GM18502 (cell line): Measurements from ENCODE around the gene ZNF865.

Experiments used
- ATAC-seq: cut with Tn5 transposase; IDR thresholded peaks from one replicate; pipeline ENCODE4 v1.9.1; 2021; ENCODE audit warnings: mild to moderate bottlenecking; ENCODE audit not compliant: unreplicated experiment, poor library complexity

The ZNF865 gene

DNA sequence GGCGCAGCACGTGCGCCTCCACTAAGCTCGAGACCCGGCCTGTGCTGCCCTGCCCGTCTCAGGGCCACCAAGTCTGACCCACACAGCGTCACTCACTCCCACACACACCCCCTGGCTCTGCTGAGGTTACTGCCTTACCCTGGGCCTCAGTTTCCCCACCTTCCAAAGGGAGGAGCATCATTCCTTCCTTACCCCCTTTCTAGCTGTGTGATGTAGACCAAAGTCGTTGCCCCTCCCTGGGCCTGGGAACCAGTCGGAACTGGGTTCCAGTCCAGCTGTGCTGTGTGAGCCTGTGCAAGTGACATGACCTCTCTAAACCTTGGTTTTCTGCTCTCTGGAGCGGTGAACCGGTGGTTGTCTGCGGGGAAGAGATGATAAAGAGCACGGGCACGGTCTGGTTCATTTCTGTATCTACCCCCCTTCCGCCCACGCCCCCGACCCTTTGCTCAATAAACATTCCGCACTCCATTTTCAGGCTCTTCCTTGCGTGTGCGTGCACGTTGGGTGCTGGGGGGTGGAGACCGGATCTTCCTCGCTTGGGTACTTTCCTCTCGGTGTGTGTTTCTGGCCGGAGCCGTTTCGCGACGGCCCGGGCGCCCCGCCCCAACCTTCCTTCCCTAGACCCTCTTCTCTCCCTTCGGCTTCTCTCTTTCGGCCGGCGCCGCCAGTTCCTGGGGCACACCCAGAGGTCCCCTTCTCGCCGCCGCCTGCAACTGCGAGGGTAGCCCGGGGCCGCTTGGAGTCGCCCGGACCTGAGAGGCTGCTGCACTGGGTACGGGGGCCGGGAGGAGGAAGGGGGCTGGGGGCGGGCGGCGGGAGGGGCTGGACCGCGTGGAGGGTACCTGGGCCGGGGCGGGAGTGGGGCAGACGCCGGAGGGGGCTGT lies 37.8 kb downstream of the ZNF865 start, which contains the start of gene ZNF581:
ZNF581 (plus strand) TSS at position 647 of the 884 bp plus-strand sequence. CDS start 923 bp downstream, outside the sequence.
- no peak for ATAC-seq

DNA sequence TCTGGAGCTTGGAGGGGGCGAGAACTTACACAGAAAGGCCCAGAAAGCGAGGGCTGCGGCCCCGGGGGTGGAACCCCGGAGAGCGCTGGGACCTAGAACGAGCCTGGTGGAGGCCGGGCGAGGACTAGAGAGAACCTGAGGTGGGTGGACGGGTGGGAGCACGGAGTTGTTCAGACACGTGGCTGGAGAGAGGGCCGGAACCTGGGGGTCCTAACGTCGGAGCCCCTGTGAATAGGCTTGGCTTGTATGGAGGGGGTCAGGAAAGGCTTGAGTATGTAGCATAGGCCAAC lies 38.4 kb downstream of the ZNF865 start:
- ATAC-seq = no peak

DNA sequence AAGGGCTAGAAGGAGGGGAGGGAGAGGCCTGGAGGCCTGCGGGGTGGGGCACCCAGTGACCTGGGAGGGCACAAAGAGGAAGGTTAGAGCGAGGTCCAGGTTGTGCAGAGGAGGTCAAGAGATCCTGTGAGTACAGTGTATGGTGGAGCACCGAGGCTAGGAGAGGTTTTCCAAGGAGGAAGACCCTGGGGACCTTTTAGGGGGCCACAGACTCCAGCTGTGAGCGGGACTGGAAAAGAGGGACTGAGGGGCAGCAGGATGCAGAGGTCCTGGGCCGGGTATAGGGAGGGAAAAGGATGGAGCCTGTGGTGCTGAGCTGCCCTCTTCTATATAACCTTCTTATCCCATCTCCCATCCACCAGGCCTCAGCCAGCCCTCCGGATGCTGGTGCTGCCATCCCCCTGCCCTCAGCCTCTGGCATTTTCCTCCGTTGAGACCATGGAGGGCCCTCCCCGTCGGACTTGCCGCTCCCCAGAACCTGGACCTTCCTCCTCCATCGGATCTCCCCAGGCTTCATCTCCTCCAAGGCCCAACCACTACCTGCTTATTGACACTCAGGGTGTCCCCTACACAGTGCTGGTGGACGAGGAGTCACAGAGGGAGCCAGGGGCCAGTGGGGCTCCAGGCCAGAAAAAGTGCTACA lies 38.9 kb downstream of the ZNF865 start:
- ATAC-seq = no peak

DNA sequence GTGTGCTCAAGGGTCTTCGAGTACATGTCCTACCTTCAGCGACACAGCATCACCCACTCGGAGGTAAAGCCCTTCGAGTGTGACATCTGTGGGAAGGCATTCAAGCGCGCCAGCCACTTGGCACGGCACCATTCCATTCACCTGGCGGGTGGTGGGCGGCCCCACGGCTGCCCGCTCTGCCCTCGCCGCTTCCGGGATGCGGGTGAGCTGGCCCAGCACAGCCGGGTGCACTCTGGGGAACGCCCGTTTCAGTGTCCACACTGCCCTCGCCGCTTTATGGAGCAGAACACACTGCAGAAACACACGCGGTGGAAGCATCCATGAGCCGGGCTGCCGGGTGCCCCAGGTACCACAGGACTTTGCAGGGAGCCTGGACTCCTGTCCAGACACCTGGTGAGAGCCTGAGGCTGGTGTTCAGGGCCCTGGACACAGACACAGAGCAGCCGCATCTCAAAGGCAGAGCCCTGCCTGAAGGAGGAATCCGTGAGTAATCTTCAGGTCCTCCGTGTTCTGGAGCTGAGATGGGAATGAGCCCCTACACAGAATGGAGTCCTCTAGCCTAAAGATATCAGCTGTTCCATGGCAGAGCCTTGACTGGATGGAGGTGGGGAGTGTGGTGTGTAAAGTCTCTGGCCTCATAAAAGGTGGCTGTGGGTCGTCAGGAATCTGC lies 39.5 kb downstream of the ZNF865 start:
- no peak for ATAC-seq

DNA sequence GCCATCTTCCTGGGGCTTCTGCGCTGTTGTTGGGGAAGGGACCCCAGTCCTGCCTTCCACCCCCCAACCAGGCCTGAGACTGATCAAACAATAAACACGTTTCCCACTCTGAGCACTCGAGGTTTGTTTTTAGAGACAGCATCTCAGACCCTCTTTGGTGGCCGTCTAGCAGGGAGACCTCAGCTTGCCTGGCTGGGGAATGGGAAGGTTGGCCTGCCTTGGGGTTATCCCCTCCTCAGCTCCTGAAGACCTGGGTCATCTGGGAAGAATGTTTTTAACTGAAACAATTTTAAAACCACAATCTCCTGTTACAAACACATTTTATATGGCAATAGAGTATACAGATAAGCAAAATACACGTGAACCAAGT lies 40.0 kb downstream of the ZNF865 start:
- no peak for ATAC-seq

DNA sequence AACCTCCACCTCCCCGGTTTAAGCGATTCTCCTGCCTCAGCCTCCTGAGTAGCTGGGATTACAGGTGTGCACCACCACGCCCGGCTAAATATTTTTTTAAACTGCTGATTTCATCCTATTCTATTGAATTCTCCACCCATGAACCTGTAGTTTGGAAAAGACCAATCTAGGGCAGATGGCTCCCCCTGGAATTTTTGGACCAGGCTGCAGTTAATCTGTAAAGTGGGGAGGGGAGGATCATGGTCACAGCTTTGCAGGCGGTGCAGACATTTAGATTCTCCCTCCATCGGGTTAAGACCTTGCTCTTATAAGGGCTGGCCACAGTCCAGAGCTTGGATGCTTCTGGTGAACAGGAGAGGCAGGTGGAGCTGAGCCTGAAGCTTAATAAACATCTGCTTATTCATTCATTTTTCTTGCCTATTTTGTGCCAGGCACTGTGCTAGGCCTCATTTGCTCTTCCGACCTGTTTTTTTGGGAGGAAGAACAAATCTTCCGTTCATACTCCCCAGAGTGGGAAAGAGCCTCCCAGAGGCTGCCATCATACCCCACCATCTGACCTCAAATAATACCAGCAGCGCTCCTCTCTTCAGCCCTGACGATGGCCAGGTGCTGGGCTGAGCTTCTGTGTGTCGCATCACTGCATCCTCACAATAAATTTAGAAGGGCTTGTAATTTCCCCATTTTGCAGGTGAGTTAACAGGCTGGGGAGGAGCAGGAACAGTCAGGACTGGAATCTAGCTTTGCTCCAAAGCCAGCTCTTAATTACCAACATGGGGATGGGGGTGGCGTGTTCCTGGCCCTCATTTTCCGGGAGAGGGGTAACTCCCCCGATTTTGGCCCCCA lies 41.7 kb downstream of the ZNF865 start:
- no peak for ATAC-seq

DNA sequence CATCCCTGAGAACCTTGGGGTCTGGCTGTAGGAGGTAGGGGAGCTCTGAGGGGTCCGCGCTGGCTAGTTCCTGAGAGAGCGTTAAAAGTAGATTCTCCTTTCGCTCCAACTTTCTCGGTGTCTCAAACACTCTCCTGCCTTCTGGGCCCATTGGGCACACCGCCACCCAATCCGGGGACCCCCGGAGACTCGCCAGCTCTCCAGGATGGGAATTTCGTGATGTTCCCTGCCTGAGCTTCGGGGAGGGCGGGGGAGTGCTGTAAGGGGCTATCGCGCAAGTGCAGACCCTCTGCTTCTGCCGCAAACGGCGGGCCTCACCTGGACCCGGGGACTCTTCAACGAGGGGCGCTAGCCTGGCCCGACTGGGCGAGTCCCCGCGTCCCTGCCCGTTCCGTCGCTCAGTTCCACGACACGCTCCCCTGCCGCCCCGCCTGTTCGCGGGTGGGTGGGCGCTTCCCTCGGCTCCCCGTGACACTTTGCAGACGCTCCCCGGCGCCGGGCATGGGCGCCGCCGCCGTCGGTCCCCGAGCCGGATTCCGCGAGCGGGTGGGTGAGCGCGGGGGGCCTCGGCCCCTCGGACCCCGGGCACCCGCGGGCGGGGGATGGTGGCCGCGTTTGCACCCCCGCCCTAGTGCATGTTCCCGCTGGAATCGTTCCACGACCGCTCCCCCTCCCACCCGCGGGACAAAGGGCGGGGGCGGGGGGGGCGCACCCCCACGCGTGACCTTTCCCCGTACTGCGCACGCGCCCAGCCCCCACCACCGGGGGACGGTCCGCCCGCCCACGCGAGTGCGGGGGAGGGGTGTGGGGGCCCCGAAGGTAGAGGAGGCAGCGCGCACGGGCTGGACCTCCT lies 42.5 kb downstream of the ZNF865 start, which contains the start of gene CCDC106:
CCDC106 (plus strand) TSS at position 481 of the 853 bp plus-strand sequence. CDS start 835 bp downstream, outside the sequence.
- ATAC-seq = peak; percentile 34

DNA sequence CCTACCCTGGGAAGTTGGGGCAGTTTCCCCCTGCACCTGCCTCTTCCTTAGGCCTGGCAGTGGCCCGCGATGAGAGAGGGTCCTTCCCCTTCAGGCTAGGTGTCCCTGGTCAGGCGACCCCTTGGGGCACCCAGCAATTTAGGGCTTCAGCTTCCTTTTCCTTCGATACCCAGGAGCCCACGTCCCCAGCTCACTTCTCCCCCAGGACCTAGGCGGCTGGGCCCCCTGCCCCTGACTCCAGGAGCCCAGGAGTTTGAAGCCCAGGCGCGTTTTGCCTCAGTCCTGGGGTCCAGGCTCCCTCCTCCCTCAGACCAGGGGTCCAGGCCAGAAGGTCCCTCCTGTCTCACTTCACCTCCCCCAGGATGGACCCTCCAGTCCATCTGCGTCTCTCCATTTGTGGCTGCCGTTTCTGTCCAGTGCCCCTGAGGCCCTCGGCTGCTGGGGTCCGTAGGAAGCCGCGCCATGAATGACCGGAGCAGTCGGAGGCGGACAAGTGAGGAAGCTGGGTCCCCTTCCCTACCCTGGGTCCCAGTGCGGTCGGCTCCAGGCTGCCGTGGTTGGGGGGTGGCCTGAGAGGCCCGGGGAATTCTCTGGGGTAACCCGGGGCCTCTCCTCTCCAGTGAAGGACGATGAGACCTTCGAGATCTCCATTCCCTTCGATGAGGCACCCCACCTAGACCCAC lies 43.3 kb downstream of the ZNF865 start:
- no peak for ATAC-seq

DNA sequence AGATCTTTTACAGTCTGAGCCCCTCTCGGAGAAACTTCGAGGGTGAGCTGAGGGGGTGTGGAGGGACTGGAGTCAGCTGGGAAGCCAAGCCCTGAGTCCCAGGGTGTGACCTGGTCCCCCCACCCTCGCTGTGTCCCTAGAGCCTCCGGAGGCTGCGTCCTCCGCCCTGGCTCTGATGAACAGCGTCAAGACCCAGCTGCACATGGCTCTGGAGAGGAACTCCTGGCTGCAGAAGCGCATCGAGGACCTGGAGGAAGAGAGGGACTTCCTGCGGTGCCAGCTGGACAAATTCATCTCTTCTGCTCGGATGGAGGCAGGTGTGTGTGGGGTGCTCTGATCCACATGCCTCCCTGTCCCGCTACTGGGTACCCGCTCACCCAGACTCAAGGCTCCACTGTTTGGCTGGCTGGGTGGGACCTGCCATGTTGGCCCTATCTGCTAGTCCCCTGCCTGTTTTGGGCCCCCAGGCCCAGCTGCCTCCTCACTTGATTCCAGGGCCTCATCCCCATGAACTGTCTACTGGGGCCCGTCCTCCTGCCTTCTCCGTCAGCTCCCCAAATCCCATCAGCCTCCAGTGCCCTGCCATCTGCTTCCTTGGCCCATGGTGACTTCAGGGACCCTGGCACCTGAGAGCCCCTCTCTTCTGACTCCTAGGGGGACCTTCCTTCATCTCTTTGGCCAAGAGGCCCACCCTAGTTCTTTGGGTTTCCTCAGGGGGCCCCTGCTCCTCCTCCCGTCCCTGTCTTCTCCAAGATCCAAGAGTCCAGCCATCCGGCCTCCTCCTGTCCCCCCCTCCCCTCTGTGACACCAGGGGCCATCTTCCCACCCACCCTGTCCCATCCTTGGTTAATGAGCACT lies 44.0 kb downstream of the ZNF865 start:
- no peak for ATAC-seq

DNA sequence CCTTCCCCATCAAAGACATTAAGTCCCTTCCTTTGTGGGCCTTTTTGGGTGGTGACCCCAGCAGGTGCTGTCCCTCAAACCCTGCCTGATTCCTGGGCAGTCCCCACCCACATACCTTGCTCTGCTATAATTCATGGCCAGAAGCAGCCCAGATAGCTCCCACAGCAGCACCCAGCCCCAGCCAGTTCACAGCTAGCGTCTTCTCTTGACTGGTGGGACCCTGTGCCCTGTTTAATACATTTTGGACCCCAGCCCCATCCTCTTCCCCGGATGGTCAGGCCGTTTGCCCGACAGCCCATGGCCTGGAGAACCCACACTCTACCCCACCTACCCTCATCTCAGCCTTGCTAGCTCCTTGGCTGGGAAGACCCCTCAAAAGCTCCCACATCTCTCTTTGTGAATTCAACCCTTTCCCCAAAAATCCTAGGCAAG lies 44.7 kb downstream of the ZNF865 start:
- ATAC-seq = no peak

DNA sequence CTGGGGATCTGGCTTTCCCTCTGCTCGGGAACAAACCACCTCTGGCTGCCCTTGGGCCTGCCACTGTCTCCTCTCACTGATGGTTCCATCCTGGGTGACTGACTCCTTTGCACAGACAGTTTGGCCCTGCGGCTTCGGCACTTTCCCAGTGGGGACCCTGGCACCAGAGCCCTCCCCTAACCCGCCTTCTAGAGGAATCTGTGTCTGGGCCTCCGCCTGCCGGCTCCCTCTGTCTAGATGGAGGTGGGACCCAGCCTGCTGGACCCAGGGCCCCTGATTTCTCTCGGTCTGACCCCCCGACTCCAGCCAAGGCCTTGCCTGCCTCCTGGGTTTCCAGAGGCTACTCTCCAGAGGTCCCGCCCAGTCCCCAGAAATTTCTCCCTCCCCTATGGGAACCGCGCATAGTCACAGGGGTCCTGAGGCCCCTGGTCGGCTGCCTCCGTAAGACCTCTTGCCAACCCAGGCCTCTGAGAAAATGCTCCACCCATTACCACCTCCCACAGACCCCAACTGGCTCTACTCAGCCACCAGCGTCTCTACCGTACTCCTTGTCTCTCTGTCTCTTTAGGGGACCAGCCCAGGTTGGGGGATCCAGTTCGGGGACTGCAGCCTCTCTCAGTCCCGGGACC lies 45.3 kb downstream of the ZNF865 start:
- ATAC-seq = no peak

DNA sequence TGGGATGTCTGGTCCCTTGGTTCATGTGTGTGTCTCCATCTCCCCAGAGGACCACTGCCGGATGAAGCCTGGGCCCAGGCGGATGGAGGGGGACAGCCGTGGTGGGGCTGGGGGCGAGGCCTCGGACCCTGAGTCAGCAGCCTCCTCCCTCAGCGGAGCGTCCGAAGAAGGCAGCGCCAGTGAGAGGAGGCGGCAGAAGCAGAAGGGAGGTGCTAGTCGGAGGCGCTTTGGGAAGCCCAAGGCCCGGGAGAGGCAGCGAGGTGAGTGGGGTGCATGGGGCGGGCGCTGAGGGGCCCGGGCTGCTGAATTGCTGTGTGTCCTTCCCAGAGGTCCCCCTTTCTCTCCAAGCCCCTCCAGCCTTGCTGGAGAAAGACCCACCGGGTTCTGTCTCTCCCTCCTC lies 45.8 kb downstream of the ZNF865 start:
- ATAC-seq = no peak

DNA sequence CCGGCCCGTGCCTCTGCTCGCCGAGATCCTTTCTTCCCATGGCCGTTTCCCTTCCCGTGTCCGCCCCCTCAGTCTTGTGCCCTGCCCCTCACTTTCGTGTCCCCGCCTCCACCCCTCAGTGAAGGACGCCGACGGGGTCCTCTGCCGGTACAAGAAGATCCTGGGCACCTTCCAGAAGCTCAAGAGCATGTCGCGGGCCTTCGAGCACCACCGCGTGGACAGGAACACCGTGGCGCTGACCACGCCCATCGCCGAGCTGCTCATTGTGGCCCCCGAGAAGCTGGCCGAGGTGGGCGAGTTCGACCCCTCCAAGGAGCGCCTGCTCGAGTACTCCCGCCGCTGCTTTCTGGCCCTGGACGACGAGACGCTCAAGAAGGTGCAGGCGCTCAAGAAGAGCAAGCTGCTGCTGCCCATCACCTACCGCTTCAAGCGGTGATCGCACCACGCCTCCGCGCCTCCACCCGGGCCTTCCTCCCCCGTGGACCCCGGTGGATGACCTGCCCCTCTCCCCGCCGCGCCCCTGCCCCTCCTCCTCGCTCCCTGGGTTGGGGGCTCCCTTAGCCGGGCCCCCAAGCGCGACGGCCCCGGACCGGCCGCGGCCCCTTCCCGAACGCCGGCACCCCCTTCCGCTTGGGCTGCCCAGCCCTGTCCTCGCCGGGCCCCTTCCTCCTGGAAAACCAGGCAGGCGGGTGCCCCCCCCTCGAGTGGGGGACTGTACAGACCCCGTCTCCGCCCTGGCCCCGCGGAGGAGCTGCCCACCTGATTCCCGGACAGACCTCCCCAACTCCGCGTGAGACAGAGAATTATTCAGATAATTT lies 47.1 kb downstream of the ZNF865 start:
- ATAC-seq = no peak

DNA sequence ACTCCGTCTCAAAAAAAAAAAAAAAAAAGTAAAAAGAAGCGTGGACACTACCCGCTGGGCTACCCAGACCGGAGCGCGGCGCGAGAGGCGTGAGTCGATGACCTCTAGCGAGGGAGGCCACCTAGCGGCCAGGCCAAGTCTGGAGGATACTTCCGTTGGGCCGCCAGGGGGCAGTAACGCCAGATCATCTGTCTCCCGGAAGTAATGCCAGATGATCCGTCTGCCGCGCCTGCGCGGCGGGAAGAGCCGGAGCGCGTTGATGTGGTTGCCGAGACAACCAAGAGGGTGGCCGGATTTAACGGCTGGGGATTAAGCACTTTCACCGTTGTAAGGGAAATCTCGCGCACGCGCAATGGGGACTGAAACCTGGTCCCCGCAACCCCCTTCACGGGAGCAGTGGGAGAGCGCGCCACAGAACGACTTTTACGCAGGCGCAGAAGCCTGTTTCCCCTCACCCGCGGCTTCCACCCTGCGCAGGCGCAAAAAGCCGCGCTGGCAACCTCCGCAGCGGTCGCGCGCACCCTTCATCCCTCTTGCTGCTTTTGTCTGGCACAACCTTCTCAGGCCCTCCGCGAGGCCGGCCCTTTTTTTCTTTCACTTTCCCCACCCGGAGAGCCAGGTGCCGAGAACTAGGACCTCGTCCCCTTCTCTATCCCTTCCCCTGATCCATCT lies 48.3 kb downstream of the ZNF865 start:
- peak; percentile 43 for ATAC-seq

DNA sequence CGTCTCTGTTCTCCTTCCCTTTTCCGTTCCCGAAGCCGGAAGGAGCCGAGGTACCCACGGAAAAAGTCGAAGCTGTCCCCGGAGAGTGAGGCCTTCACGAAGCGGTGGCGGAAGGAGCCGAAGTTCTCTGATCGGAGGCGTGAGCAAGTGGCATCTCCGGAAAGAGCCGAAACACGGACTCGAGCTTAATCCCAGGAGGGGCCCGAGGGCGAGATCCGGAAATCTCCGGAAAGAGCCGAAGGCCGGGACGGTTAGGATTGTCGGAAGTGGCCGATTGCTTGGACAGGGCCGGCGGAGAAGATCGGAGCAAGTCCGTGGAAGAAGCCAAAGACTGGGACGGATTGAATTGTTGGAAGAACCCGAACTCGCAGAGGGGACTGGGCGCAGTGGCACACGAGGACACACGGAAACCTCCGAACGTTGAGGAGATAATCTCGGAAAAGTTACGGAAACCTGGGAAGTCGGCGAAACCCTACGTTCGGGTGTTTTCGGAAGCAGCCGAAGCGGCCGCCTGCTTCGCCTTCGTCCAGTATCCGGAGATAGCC lies 48.9 kb downstream of the ZNF865 start:
- ATAC-seq = peak; percentile 57
